ENCODE data around the gene CBFB.

- no peak for TF ChIP-seq CTCF (IDR thresholded peaks at IDR 0.05 in 4 of 5, conservative IDR thresholded peaks at IDR 0.05 in 1 of 5)
- TF ChIP-seq POLR2A (IDR thresholded peaks at IDR 0.05) = no peak
Measured at GRCh38 chr16:67039260-67040020, 10.5 kb downstream of the CBFB start.
